ENCODE data around the gene SELENON. TPM values are rescaled to one million over a fixed set of nuclear protein-coding genes. Genes with fewer than 3 reads are reported as not detected.

SELENON gene
- total and polyA plus RNA-seq, 9 of the 15 experiments (the other 6 are each of a cell fraction or from before 2014, with no cell fraction given): 0.43 to 26.7 (median 7.0) TPM

GRCh38 chr1:25858906-25859789 lies 59.2 kb downstream of the SELENON start, which contains the start of gene AUNIP:
AUNIP (minus strand) TSS chr1:25859457; CDS start chr1:25859357, 100 bp downstream.
- H3K9ac ChIP-seq (ENCODE audit: insufficient read depth in 1 of 2, low read depth in 2 of 2, low read length in 2 of 2): peak within 1 kb of the TSS; percentile 95 to 99
- no peaks in the 10 kb centered on the region for H3K9me1 ChIP-seq (ENCODE audit: control insufficient read depth, insufficient read depth, low read length)
- peak within 1 kb of the TSS; percentile 92 for H3K27ac ChIP-seq (ENCODE audit: extremely low read depth, low read depth, low read length)
- FAIRE-seq: peak; percentile 65
- peak; percentile 97 to 100 (median 98) for DNase-seq (ENCODE audit: extremely low read depth in 1 of 4, low spot score in 3 of 4)
- H2AFZ ChIP-seq (ENCODE audit: low read depth, low read length): peak within 1 kb of the TSS; percentile 96
- peaks cover 24% of the 10 kb centered on the region; the same call in 2 of the 3 replicates for H3K36me3 ChIP-seq (ENCODE audit: control insufficient read depth, insufficient read depth, low read length)
- ChIA-PET POLR2A (interaction anchor here (0.6 to 5.9 kb wide), 9 partner anchors 9 to 283 kb away, joined by 3 to 49 read pairs (median 4); no protein-coding TSS in a partner anchor), CTCF (ENCODE audit: low intra/inter-chr PET ratio) (no interaction called here)
- no peaks in the 10 kb centered on the region for H3K9me3 ChIP-seq (replicated peaks; ENCODE audit: control insufficient read depth, insufficient read depth, low read depth, low read length)
- WGBS (ENCODE audit: insufficient coverage, low coverage, missing lambda C conversion rate): under 1% methylated on average over 54 of the region's 77 CpGs
- ATAC-seq: peak; percentile 88
- intact Hi-C loops (cut with micrococcal nuclease): loop anchor here (1.0 kb wide), 1 partner anchor 139 kb away; the partner anchor contains the start of gene PAFAH2
- H3K4me3 ChIP-seq: peak within 1 kb of the TSS; percentile 87
- no TSS peak for BruUV-seq (replicated peaks)
- H4K20me1 ChIP-seq (replicated peaks; ENCODE audit: control insufficient read depth, insufficient read depth, low read length): peaks cover 6% of the 10 kb centered on the region
- no peaks in the 10 kb centered on the region for H3K27me3 ChIP-seq (ENCODE audit: control insufficient read depth in 2 of 2, insufficient read depth in 2 of 2, low read length in 2 of 2)
- H3K79me2 ChIP-seq (ENCODE audit: control insufficient read depth, insufficient read depth, low read length): peaks cover 67% of the 10 kb centered on the region
- in situ Hi-C loops (cut with MboI): no loop called here
- peaks cover 49 to 60% of the 10 kb centered on the region in 2 experiments for H3K4me1 ChIP-seq (replicated peaks in 1 of 2; ENCODE audit: control insufficient read depth in 2 of 2, insufficient read depth in 2 of 2, low read length in 2 of 2)
- peak within 1 kb of the TSS; percentile 93 for H3K4me2 ChIP-seq (ENCODE audit: insufficient read depth, low read length)
- TF ChIP-seq ZNF3 (CRISPR knock-in tag; IDR thresholded peaks at IDR 0.05): no peak
- TF ChIP-seq ZNF644 (tag; IDR thresholded peaks at IDR 0.05; ENCODE audit: low read depth): peak; percentile 35; the same call in 1 of the 2 replicates
- peak; percentile 69; the same call in 1 of the 2 replicates for TF ChIP-seq MIER1 (IDR thresholded peaks at IDR 0.05; ENCODE audit: low read depth)
- no peak for TF ChIP-seq HES1 (IDR thresholded peaks at IDR 0.05; ENCODE audit: low read depth)
- TF ChIP-seq PRDM10 (IDR thresholded peaks at IDR 0.05; ENCODE audit: partially characterized antibody): peak; percentile 98
- peak; percentile 92 for TF ChIP-seq ZNF511 (CRISPR knock-in tag; IDR thresholded peaks at IDR 0.05)
- TF ChIP-seq PHB2 (IDR thresholded peaks at IDR 0.05; ENCODE audit: low read depth): peak; percentile 72; the same call in 1 of the 2 replicates
- TF ChIP-seq E2F5 (CRISPR knock-in tag; IDR thresholded peaks at IDR 0.05): peak; percentile 80; the same call in 1 of the 2 replicates
- no peak for TF ChIP-seq MEF2D (tag; conservative IDR thresholded peaks at IDR 0.05; ENCODE audit: low read depth)
- TF ChIP-seq HNRNPH1 (optimal IDR thresholded peaks at IDR 0.05; ENCODE audit: low read depth, low read length): no peak
- TF ChIP-seq SAFB (IDR thresholded peaks at IDR 0.05; ENCODE audit: borderline replicate concordance, low read depth, low read length): peak; percentile 85
- TF ChIP-seq SNIP1 (IDR thresholded peaks at IDR 0.05; ENCODE audit: low read depth): peak; percentile 45; the same call in 1 of the 2 replicates
- TF ChIP-seq COPS2 (conservative IDR thresholded peaks at IDR 0.05): no peak
- peak; percentile 45; the same call in 1 of the 2 replicates for TF ChIP-seq PKNOX1 (IDR thresholded peaks at IDR 0.05)

All from K562 (cell line).